B cell (primary cell): ENCODE data around the gene IL1F10.

Experiments
- CTCF ChIP-seq: fragments of 200-600 bp; IDR thresholded peaks from one replicate; pipeline ENCODE4 v1.8.0; 2022; ENCODE audit warnings: antibody characterized with exemption, mild to moderate bottlenecking
- EZH2 ChIP-seq: IDR thresholded peaks from 2 replicates; pipeline ENCODE4 v1.6.1; 2012; ENCODE audit warnings: borderline replicate concordance, low read depth, mild to moderate bottlenecking, moderate library complexity, low read length; ENCODE audit not compliant: insufficient read depth, poor library complexity, severe bottlenecking

- no peak for TF ChIP-seq CTCF
- TF ChIP-seq EZH2: no peak
Observed at GRCh38 chr2:113102133-113102532, 34.4 kb downstream of the IL1F10 start.
